ENCODE results near the gene GTF2F2. TPM values are rescaled to one million over a fixed set of nuclear protein-coding genes. Genes with fewer than 3 reads are reported as not detected.

GTF2F2 gene
- total RNA-seq, 2 experiments from 2014 or later = 19.9 to 25.6 TPM

GRCh38 chr13:45103449-45103848, 16.9 kb upstream of the GTF2F2 start:
- POLR2A ChIA-PET = no interaction called here
- Mint-ChIP-seq H3K4me1 (no peaks in the 10 kb centered on the region), H3K4me3 (no peak overlapping the region), H3K27me3 (peaks cover 8% of the 10 kb centered on the region), H3K9me3 (ENCODE audit: low read depth) (no peaks in the 10 kb centered on the region), H3K36me3 (ENCODE audit: low read depth) (no peaks in the 10 kb centered on the region), H3K27ac (no peak overlapping the region)
- intact Hi-C loops (cut with DNase I, micrococcal nuclease) = no loop called here
- ATAC-seq (no peak), DNase-seq (no peak)
- CTCF ChIA-PET = interaction anchor here (0.7 to 1.1 kb wide), 3 partner anchors 9 to 1173 kb away, joined by 3 to 4 read pairs (median 3); partner anchors contain the start of gene COG3

- DNase-seq (no peak), ATAC-seq (no peak)
- POLR2A ChIA-PET = no interaction called here
- CTCF ChIA-PET = interaction anchor here (0.7 to 1.1 kb wide), 3 partner anchors 8 to 1172 kb away, joined by 3 to 4 read pairs (median 3); partner anchors contain the start of gene COG3
- Mint-ChIP-seq H3K9me3 (ENCODE audit: low read depth) (no peaks in the 10 kb centered on the region), H3K36me3 (ENCODE audit: low read depth) (no peaks in the 10 kb centered on the region), H3K4me1 (peaks cover 5% of the 10 kb centered on the region), H3K4me3 (no peak overlapping the region), H3K27ac (no peak overlapping the region), H3K27me3 (peaks cover 10% of the 10 kb centered on the region)
- intact Hi-C loops (cut with DNase I, micrococcal nuclease) = no loop called here
Measured at GRCh38 chr13:45104261-45104660, 16.0 kb upstream of the GTF2F2 start.

GRCh38 chr13:45105895-45106294, 14.4 kb upstream of the GTF2F2 start:
- H3K36me3 Mint-ChIP-seq (ENCODE audit: low read depth) = no peaks in the 10 kb centered on the region
- peaks cover 10% of the 10 kb centered on the region for H3K27me3 Mint-ChIP-seq
- no peak overlapping the region for H3K4me3 Mint-ChIP-seq
- no peak overlapping the region for H3K27ac Mint-ChIP-seq
- H3K4me1 Mint-ChIP-seq = peaks cover 6% of the 10 kb centered on the region
- no peaks in the 10 kb centered on the region for H3K9me3 Mint-ChIP-seq (ENCODE audit: low read depth)
- CTCF ChIA-PET = interaction anchor here (0.6 kb wide), 1 partner anchor 660 kb away, joined by 3 read pairs; no protein-coding TSS in a partner anchor
- intact Hi-C loops (cut with DNase I, micrococcal nuclease) = no loop called here
- POLR2A ChIA-PET = no interaction called here
- no peak for ATAC-seq
- no peak for DNase-seq

- DNase-seq = no peak
- Mint-ChIP-seq H3K36me3 (ENCODE audit: low read depth) (no peaks in the 10 kb centered on the region), H3K4me1 (peaks cover 6% of the 10 kb centered on the region), H3K27me3 (peaks cover 10% of the 10 kb centered on the region), H3K9me3 (ENCODE audit: low read depth) (no peaks in the 10 kb centered on the region), H3K4me3 (no peak overlapping the region), H3K27ac (no peak overlapping the region)
- ATAC-seq = no peak
- POLR2A ChIA-PET = interaction anchor here (0.6 kb wide), 1 partner anchor 16 kb away, joined by 3 read pairs; no protein-coding TSS in a partner anchor
- intact Hi-C loops (cut with DNase I, micrococcal nuclease) = no loop called here
- CTCF ChIA-PET = interaction anchor here (0.6 kb wide), 1 partner anchor 793 kb away, joined by 4 read pairs; no protein-coding TSS in a partner anchor
Measured at GRCh38 chr13:45107539-45107938, 12.8 kb upstream of the GTF2F2 start.

- DNase-seq (peak; percentile 8), ATAC-seq (no peak)
- no peaks in the 10 kb centered on the region for H3K9me3 Mint-ChIP-seq (ENCODE audit: low read depth)
- no peak overlapping the region for H3K4me3 Mint-ChIP-seq
- ChIA-PET CTCF (interaction anchor here (0.7 kb wide), 1 partner anchor 434 kb away, joined by 3 read pairs; no protein-coding TSS in a partner anchor), POLR2A (no interaction called here)
- intact Hi-C loops (cut with DNase I, micrococcal nuclease) = no loop called here
- H3K27ac Mint-ChIP-seq = no peak overlapping the region
- H3K27me3 Mint-ChIP-seq = peaks cover 10% of the 10 kb centered on the region
- peaks cover 6% of the 10 kb centered on the region for H3K4me1 Mint-ChIP-seq
- no peaks in the 10 kb centered on the region for H3K36me3 Mint-ChIP-seq (ENCODE audit: low read depth)
Measured at GRCh38 chr13:45108716-45109101, 11.6 kb upstream of the GTF2F2 start.

GRCh38 chr13:45109102-45109720, 11.1 kb upstream of the GTF2F2 start:
- peak; percentile 20 for DNase-seq

GRCh38 chr13:45113233-45114224, 6.8 kb upstream of the GTF2F2 start:
- no peaks in the 10 kb centered on the region for H3K36me3 Mint-ChIP-seq (ENCODE audit: low read depth)
- CTCF ChIA-PET = no interaction called here
- peaks cover 8% of the 10 kb centered on the region for H3K4me1 Mint-ChIP-seq

More at GRCh38 chr13:45109102-45109720, 11.1 kb upstream of the GTF2F2 start:
- peaks cover 10% of the 10 kb centered on the region for H3K27me3 Mint-ChIP-seq
- ChIA-PET POLR2A (no interaction called here), CTCF (interaction anchor here (0.8 kb wide), 1 partner anchor 14 kb away, joined by 7 read pairs; no protein-coding TSS in a partner anchor)
- H3K27ac Mint-ChIP-seq = no peak overlapping the region
- no peak overlapping the region for H3K4me3 Mint-ChIP-seq
- H3K9me3 Mint-ChIP-seq (ENCODE audit: low read depth) = no peaks in the 10 kb centered on the region
- H3K4me1 Mint-ChIP-seq = peaks cover 6% of the 10 kb centered on the region
- intact Hi-C loops (cut with DNase I, micrococcal nuclease) = no loop called here
- H3K36me3 Mint-ChIP-seq (ENCODE audit: low read depth) = no peaks in the 10 kb centered on the region
- ATAC-seq = peak; percentile 90

GRCh38 chr13:45119469-45119990, 780 bp upstream of the GTF2F2 start:
- no peak overlapping the region for H3K4me3 Mint-ChIP-seq
- CTCF ChIA-PET = interaction anchor here (0.6 to 1.5 kb wide), 3 partner anchors 73 to 221 kb away, joined by 3 read pairs; partner anchors contain the start of gene TPT1
- H3K9me3 Mint-ChIP-seq (ENCODE audit: low read depth) = no peaks in the 10 kb centered on the region
- DNase-seq (peak; percentile 72), ATAC-seq (peak; percentile 75)
- intact Hi-C loops (cut with DNase I, micrococcal nuclease) = loop anchor here (1.0 kb wide), 1 partner anchor 64 kb away; no protein-coding TSS in a partner anchor
- POLR2A ChIA-PET = interaction anchor here (0.6 kb wide), 2 partner anchors 50 to 125 kb away, joined by 4 read pairs; no protein-coding TSS in a partner anchor
- H3K27ac Mint-ChIP-seq = no peak overlapping the region
- peaks cover 5% of the 10 kb centered on the region for H3K4me1 Mint-ChIP-seq
- no peaks in the 10 kb centered on the region for H3K27me3 Mint-ChIP-seq
- H3K36me3 Mint-ChIP-seq (ENCODE audit: low read depth) = no peaks in the 10 kb centered on the region

More at GRCh38 chr13:45113233-45114224, 6.8 kb upstream of the GTF2F2 start:
- Mint-ChIP-seq H3K4me3 (no peak overlapping the region), H3K9me3 (ENCODE audit: low read depth) (no peaks in the 10 kb centered on the region), H3K27ac (no peak overlapping the region), H3K27me3 (peaks cover under 1% of the 10 kb centered on the region)
- POLR2A ChIA-PET = no interaction called here
- DNase-seq = no peak
- no peak for ATAC-seq
- intact Hi-C loops (cut with DNase I, micrococcal nuclease) = no loop called here

GRCh38 chr13:45120967-45121831, 889 bp downstream of the GTF2F2 start:
- Mint-ChIP-seq H3K9me3 (ENCODE audit: low read depth) (no peaks in the 10 kb centered on the region), H3K36me3 (ENCODE audit: low read depth) (no peaks in the 10 kb centered on the region), H3K27me3 (no peaks in the 10 kb centered on the region), H3K4me3 (no peak overlapping the region), H3K4me1 (peaks cover 11% of the 10 kb centered on the region), H3K27ac (no peak overlapping the region)
- ATAC-seq (peak; percentile 5), DNase-seq (no peak)
- intact Hi-C loops (cut with DNase I, micrococcal nuclease) = loop anchor here (1.0 to 10.0 kb wide), 7 partner anchors 74 to 544 kb away; partner anchors contain the start of genes COG3 (in 1 of the 2), GPALPP1 (in 1 of the 2) and NUFIP1 (in 1 of the 2)
- CTCF ChIA-PET = interaction anchor here (1.0 to 1.5 kb wide), 3 partner anchors 10 to 219 kb away, joined by 3 read pairs; partner anchors contain the start of gene TPT1
- POLR2A ChIA-PET = no interaction called here

- intact Hi-C loops (cut with DNase I, micrococcal nuclease) = loop anchor here in 1 of 2 experiments (10.0 kb wide), 1 partner anchor 342 kb away; the partner anchor contains the start of gene COG3
- Mint-ChIP-seq H3K9me3 (ENCODE audit: low read depth) (no peaks in the 10 kb centered on the region), H3K27ac (no peak overlapping the region), H3K4me3 (no peak overlapping the region), H3K27me3 (no peaks in the 10 kb centered on the region), H3K36me3 (ENCODE audit: low read depth) (no peaks in the 10 kb centered on the region), H3K4me1 (peaks cover 14% of the 10 kb centered on the region)
- POLR2A ChIA-PET = interaction anchor here (0.7 kb wide), 1 partner anchor 15 kb away, joined by 3 read pairs; no protein-coding TSS in a partner anchor
- CTCF ChIA-PET = interaction anchor here (0.5 to 1.0 kb wide), 3 partner anchors 14 to 175 kb away, joined by 3 to 7 read pairs (median 3); no protein-coding TSS in a partner anchor
- DNase-seq = no peak
- ATAC-seq = no peak
Measured at GRCh38 chr13:45122941-45123340, 2.6 kb downstream of the GTF2F2 start.
